NT2/D1 (cell line): Measurements from ENCODE around the gene MNX1.
A peak's percentile ranks its signal among the peaks of the same experiment; 100 is the strongest.

Experiments used
- DNase-seq: peaks from one replicate; pipeline ENCODE4 v3.0.0-alpha.2; 2011; ENCODE audit warnings: low read depth, low spot score
- H3K27me3 ChIP-seq: 2 replicates; pipeline ENCODE4 v1.6.0; 2011; ENCODE audit warnings: mild to moderate bottlenecking; ENCODE audit not compliant: insufficient read length, insufficient read depth
- H3K36me3 ChIP-seq: 2 replicates; pipeline ENCODE4 v1.6.1; 2011; ENCODE audit warnings: mild to moderate bottlenecking, low read length, mixed read lengths; ENCODE audit not compliant: insufficient read depth, insufficient read length
- H3K4me1 ChIP-seq: 2 replicates; pipeline ENCODE4 v1.5.1; 2011; ENCODE audit not compliant: insufficient read depth, insufficient read length
- H3K4me3 ChIP-seq: 2 replicates; pipeline ENCODE4 v1.5.1; 2011; ENCODE audit warnings: low read depth; ENCODE audit not compliant: insufficient read length
- H3K9ac ChIP-seq: 2 replicates; pipeline ENCODE4 v1.6.0; 2011; ENCODE audit warnings: low read depth; ENCODE audit not compliant: insufficient read length
- H3K9me3 ChIP-seq: 2 replicates; pipeline ENCODE4 v1.5.1; 2011; ENCODE audit warnings: mild to moderate bottlenecking, low read length; ENCODE audit not compliant: insufficient read depth
- SUZ12 ChIP-seq: IDR thresholded peaks from 2 replicates; pipeline ENCODE4 v1.6.1; 2011; ENCODE audit not compliant: insufficient read length, insufficient read depth; ENCODE audit errors: extremely low read depth
- YY1 ChIP-seq: IDR thresholded peaks from 2 replicates; pipeline ENCODE4 v1.6.1; 2011; ENCODE audit not compliant: insufficient read length, insufficient read depth
- ZNF274 ChIP-seq: IDR thresholded peaks from 2 replicates; pipeline ENCODE4 v1.6.1; 2011; ENCODE audit warnings: mild to moderate bottlenecking, low read depth, low read length

MNX1 gene

DNA sequence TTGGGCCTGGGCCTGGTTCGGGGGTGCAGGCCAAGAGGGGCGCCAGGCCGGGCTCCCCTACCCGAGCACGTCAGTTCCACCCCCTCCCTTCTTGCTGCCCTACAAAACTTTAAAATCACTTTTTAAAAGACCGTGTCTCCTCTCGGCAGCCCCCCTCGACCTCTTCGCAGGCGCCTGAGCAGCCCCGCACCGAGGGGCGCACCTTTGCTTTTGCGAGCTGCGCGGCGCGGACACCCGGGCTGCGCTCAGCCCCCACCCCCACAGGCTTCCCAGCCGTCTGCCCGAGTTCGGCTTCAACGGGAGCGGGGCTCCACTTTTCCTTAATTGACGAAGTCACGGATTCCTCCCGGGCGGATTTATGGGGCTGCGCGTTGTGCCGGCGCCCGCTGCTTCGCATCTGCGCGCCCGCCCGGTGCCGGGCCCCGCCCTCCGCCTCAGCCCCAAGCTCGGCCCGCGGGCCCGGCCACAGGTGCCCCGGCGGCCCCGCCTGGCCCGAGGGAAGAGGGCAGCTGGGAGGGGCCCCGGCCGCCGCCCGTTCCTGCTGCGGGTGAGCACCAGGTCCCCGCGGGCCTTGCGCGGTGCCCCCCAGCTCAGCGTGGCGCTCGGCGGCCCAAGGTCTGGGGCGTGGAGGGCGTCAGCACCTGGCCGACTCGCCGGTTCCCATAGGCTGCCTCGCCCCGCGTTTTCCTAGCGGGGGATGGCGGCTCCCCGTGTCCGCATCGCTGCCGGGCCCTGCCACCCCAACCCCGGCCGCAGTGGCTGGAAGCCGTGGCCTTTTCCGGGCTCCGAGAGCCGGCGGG, 10.8 kb upstream of the MNX1 start:
- no peak for TF ChIP-seq ZNF274
- TF ChIP-seq SUZ12: peak; percentile 83
- no peak for TF ChIP-seq YY1
- H3K4me3 ChIP-seq: peak overlapping the region; percentile 15
- peaks cover 9% of the 10 kb centered on the region for H3K4me1 ChIP-seq
- peaks cover 100% of the 10 kb centered on the region for H3K27me3 ChIP-seq
- DNase-seq: no peak
- no peaks in the 10 kb centered on the region for H3K9me3 ChIP-seq
- no peak overlapping the region for H3K9ac ChIP-seq
- H3K36me3 ChIP-seq: no peaks in the 10 kb centered on the region

DNA sequence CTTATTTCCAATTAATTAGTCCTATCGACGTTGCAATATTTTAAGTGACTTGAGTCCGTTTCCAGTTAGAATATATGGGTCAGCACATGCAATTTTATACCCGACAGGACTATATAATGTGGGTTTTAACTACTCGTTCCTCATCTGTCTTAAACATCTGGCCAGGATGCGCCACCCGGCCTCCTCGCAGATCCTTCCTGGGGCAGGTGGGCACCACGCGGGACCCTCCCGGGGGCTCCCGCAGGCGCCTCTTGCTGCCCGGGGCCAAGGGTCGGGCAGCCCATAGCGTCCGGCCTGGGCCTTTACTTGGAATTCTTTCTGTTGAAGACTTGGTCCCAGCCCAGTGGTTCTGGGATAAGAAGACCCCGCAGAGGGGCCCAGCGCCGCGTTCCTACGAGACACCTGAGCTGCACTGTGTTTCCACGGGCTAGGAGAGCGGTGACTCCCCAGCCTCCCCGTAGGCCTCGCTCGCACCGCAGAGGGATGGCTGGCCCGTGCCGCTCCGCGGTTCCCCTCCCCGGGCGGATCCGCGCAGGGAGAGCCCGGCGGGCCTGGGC, 10.1 kb upstream of the MNX1 start:
- no peak for DNase-seq
- Histone ChIP-seq H3K4me3 (peak overlapping the region; percentile 15), H3K9ac (no peak overlapping the region), H3K9me3 (no peaks in the 10 kb centered on the region), H3K36me3 (no peaks in the 10 kb centered on the region), H3K4me1 (peaks cover 12% of the 10 kb centered on the region), H3K27me3 (peaks cover 100% of the 10 kb centered on the region)
- TF ChIP-seq ZNF274: no peak
- no peak for TF ChIP-seq SUZ12
- no peak for TF ChIP-seq YY1

- H3K4me3 ChIP-seq: no peak overlapping the region
- peak; percentile 26 for TF ChIP-seq SUZ12
- TF ChIP-seq ZNF274: no peak
- DNase-seq: no peak
These were observed 9.4 kb upstream of the MNX1 start for GRCh38 chr7:157019718-157020451.

DNA sequence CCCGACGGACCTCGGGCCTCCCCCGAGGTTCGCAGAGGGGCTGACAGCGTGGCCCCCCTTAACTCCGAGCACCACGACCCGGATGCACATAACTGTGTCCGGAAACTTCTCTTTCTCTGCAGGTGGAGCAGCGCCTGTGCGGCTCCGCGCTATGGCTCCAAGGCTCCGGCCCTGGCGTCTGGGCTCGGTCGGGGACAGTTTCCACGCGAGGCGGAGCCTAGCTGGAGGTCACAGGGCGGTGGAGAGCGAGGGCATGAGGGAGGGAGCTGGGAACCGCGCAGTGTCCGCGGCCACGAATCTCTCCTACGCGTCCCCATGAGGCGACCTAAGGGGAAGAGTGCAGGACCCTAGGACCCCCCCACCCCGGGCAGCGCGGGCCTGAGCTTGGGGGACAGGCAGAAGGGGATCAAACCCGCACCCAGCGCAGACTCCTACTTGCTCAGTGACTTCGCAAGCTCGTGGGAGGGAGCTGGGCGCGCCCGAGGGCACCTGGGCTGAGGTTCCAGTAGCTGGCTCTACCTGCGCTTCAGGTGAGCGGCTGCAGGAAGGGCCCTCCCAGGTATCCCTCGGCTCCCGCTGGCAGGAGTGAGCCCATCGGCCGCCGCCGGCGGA, 8.6 kb upstream of the MNX1 start:
- peak overlapping the region; percentile 21 for H3K9ac ChIP-seq
- H3K36me3 ChIP-seq: no peaks in the 10 kb centered on the region
- no peak for DNase-seq
- H3K4me1 ChIP-seq: peaks cover 12% of the 10 kb centered on the region
- H3K4me3 ChIP-seq: peak overlapping the region; percentile 36
- H3K27me3 ChIP-seq: peaks cover 100% of the 10 kb centered on the region
- TF ChIP-seq SUZ12 (peak; percentile 38), YY1 (no peak), ZNF274 (no peak)
- H3K9me3 ChIP-seq: no peaks in the 10 kb centered on the region

More at GRCh38 chr7:157019718-157020451, 9.4 kb upstream of the MNX1 start:
- H3K27me3 ChIP-seq: peaks cover 100% of the 10 kb centered on the region
- H3K4me1 ChIP-seq: peaks cover 12% of the 10 kb centered on the region
- H3K36me3 ChIP-seq: no peaks in the 10 kb centered on the region
- H3K9me3 ChIP-seq: no peaks in the 10 kb centered on the region
- H3K9ac ChIP-seq: no peak overlapping the region

- Histone ChIP-seq H3K27me3 (peaks cover 100% of the 10 kb centered on the region), H3K4me3 (peak overlapping the region; percentile 36), H3K36me3 (no peaks in the 10 kb centered on the region), H3K4me1 (peaks cover 12% of the 10 kb centered on the region), H3K9me3 (no peaks in the 10 kb centered on the region), H3K9ac (no peak overlapping the region)
- DNase-seq: no peak
- no peak for TF ChIP-seq YY1
- TF ChIP-seq SUZ12: peak; percentile 91
- TF ChIP-seq ZNF274: no peak
These were observed 8.0 kb upstream of the MNX1 start for GRCh38 chr7:157018328-157018996.

DNA sequence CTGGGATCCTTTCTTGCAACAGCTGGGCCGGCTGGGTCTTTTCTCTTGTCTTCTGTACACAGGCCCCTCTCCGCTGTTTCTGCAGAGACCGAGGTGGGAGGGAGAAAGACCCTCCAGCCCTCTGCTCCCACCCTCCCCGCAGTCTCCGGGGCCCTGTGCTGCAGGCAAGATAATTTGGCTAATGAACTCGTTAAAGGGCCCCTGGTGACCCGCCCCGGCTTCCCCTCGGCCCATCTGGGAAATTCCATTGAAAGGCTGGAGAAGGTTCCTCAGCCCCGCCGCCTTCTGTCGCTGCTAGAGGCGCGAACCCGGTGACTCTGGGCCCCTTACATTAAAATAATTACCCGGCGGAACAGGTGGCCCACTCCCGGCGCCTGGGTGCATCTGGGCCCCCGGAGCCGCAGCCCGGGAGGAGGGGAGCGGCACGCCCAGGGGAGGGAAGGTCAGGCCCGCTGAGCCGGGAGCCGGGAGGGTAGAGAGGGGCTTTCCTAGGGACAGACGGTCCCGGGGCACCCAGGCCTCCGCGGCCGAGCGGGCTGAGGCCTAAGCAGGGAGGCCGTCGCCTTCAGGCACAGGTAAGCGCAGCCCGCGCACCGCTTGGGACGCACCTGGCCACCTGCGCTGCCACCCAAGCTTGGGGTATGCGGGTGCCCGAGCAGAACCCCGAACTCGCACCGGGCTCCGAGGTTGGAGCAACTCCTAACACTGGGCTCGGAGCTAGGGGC, 7.3 kb upstream of the MNX1 start:
- TF ChIP-seq ZNF274: no peak
- no peak for TF ChIP-seq SUZ12
- TF ChIP-seq YY1: no peak
- Histone ChIP-seq H3K9me3 (no peaks in the 10 kb centered on the region), H3K4me1 (peaks cover 12% of the 10 kb centered on the region), H3K36me3 (no peaks in the 10 kb centered on the region), H3K9ac (no peak overlapping the region), H3K27me3 (peaks cover 100% of the 10 kb centered on the region), H3K4me3 (peak overlapping the region; percentile 15)
- no peak for DNase-seq
